ENCODE data around the gene ADGRA3.

ADGRA3 gene

GRCh38 chr4:22504447-22504846, 11.4 kb downstream of the ADGRA3 start:
- DNase-seq = no peak
- TF ChIP-seq CTCF (IDR thresholded peaks at IDR 0.05; ENCODE audit: low read length) = no peak
- TF ChIP-seq EZH2 (optimal IDR thresholded peaks at IDR 0.05; ENCODE audit: low read depth, low read length) = no peak
- TF ChIP-seq EZH2phosphoT487 (IDR thresholded peaks at IDR 0.05; ENCODE audit: low read length) = no peak
- Histone ChIP-seq H3K27ac (ENCODE audit: low read length) (no peak overlapping the region), H2AFZ (ENCODE audit: low read length) (no peak overlapping the region), H3K36me3 (replicated peaks; ENCODE audit: insufficient read depth, low read length) (no peaks in the 10 kb centered on the region), H3K9me2 (replicated peaks; ENCODE audit: insufficient read depth, low read length) (no peaks in the 10 kb centered on the region), H3K4me1 (ENCODE audit: low read length) (no peaks in the 10 kb centered on the region), H3K27me3 (replicated peaks; ENCODE audit: insufficient read depth, low read length) (no peaks in the 10 kb centered on the region), H3K79me2 (ENCODE audit: low read length) (peaks cover 59% of the 10 kb centered on the region), H3K9me3 (replicated peaks; ENCODE audit: insufficient read depth, low read length) (no peaks in the 10 kb centered on the region), H3K4me2 (ENCODE audit: low read depth, low read length) (no peak overlapping the region), H3K4me3 (ENCODE audit: low read length) (no peak overlapping the region), H4K20me1 (ENCODE audit: insufficient read depth, low read length) (no peaks in the 10 kb centered on the region), H3K9ac (ENCODE audit: low read length) (no peak overlapping the region), H3F3A (ENCODE audit: insufficient read depth, low read length) (no peaks in the 10 kb centered on the region)

- DNase-seq = no peak
- Histone ChIP-seq H3K79me2 (ENCODE audit: low read length) (peaks cover 53% of the 10 kb centered on the region), H3K4me2 (ENCODE audit: low read depth, low read length) (no peak overlapping the region), H4K20me1 (ENCODE audit: insufficient read depth, low read length) (no peaks in the 10 kb centered on the region), H3K4me3 (ENCODE audit: low read length) (no peak overlapping the region), H3F3A (ENCODE audit: insufficient read depth, low read length) (no peaks in the 10 kb centered on the region), H3K27ac (ENCODE audit: low read length) (no peak overlapping the region), H3K9me3 (replicated peaks; ENCODE audit: insufficient read depth, low read length) (no peaks in the 10 kb centered on the region), H3K9me2 (replicated peaks; ENCODE audit: insufficient read depth, low read length) (no peaks in the 10 kb centered on the region), H3K9ac (ENCODE audit: low read length) (no peak overlapping the region), H3K36me3 (replicated peaks; ENCODE audit: insufficient read depth, low read length) (no peaks in the 10 kb centered on the region), H3K4me1 (ENCODE audit: low read length) (no peaks in the 10 kb centered on the region), H3K27me3 (replicated peaks; ENCODE audit: insufficient read depth, low read length) (no peaks in the 10 kb centered on the region), H2AFZ (ENCODE audit: low read length) (no peak overlapping the region)
- TF ChIP-seq EZH2phosphoT487 (IDR thresholded peaks at IDR 0.05; ENCODE audit: low read length) (no peak), EZH2 (optimal IDR thresholded peaks at IDR 0.05; ENCODE audit: low read depth, low read length) (no peak), CTCF (IDR thresholded peaks at IDR 0.05; ENCODE audit: low read length) (no peak)
These were observed 12.7 kb downstream of the ADGRA3 start for GRCh38 chr4:22502895-22503814.

- no peaks in the 10 kb centered on the region for H3K36me3 ChIP-seq (replicated peaks; ENCODE audit: insufficient read depth, low read length)
- H3F3A ChIP-seq (ENCODE audit: insufficient read depth, low read length) = no peaks in the 10 kb centered on the region
- H3K79me2 ChIP-seq (ENCODE audit: low read length) = peaks cover 46% of the 10 kb centered on the region
- TF ChIP-seq CTCF (IDR thresholded peaks at IDR 0.05; ENCODE audit: low read length) = no peak
- no peak for TF ChIP-seq EZH2phosphoT487 (IDR thresholded peaks at IDR 0.05; ENCODE audit: low read length)
- TF ChIP-seq EZH2 (optimal IDR thresholded peaks at IDR 0.05; ENCODE audit: low read depth, low read length) = no peak
- H3K9me2 ChIP-seq (replicated peaks; ENCODE audit: insufficient read depth, low read length) = no peaks in the 10 kb centered on the region
- no peak overlapping the region for H3K4me2 ChIP-seq (ENCODE audit: low read depth, low read length)
- H3K9me3 ChIP-seq (replicated peaks; ENCODE audit: insufficient read depth, low read length) = no peaks in the 10 kb centered on the region
- H4K20me1 ChIP-seq (ENCODE audit: insufficient read depth, low read length) = no peaks in the 10 kb centered on the region
- DNase-seq = no peak
- no peak overlapping the region for H3K27ac ChIP-seq (ENCODE audit: low read length)
- no peak overlapping the region for H3K4me3 ChIP-seq (ENCODE audit: low read length)
- no peaks in the 10 kb centered on the region for H3K4me1 ChIP-seq (ENCODE audit: low read length)
- no peak overlapping the region for H2AFZ ChIP-seq (ENCODE audit: low read length)
- no peaks in the 10 kb centered on the region for H3K27me3 ChIP-seq (replicated peaks; ENCODE audit: insufficient read depth, low read length)
- H3K9ac ChIP-seq (ENCODE audit: low read length) = no peak overlapping the region
These were observed 14.2 kb downstream of the ADGRA3 start for GRCh38 chr4:22501715-22502095.
